HL-60 (cell line): ENCODE results near the gene OOSP3.

Experiments
- DNase-seq, 2 experiments: peaks; one replicate each; pipeline ENCODE4 v3.0.0-alpha.2; 2010 to 2020; ENCODE audit warnings: low read depth in 1 of 2, low spot score in 1 of 2
- H3K27ac ChIP-seq: fragments of 250-450 bp; sonication (Bioruptor Pico); replicated peaks from 2 replicates; pipeline ENCODE4 v1.5.1; 2020; ENCODE audit warnings: mild to moderate bottlenecking, moderate library complexity
- H3K27me3 ChIP-seq: fragments of 250-450 bp; sonication (Bioruptor Pico); 2 replicates; pipeline ENCODE4 v1.5.1; 2021; ENCODE audit warnings: mild to moderate bottlenecking, moderate library complexity; ENCODE audit not compliant: insufficient read depth, poor library complexity, severe bottlenecking
- H3K4me3 ChIP-seq: replicated peaks from 2 replicates; pipeline ENCODE4 v1.5.1; 2011; ENCODE audit warnings: mild to moderate bottlenecking, control low read depth, low read length; ENCODE audit not compliant: insufficient read depth
- CTCF ChIP-seq: IDR thresholded peaks from one replicate; pipeline ENCODE4 v1.5.1; 2011; ENCODE audit warnings: low read length, control low read depth, inconsistent platforms; ENCODE audit not compliant: insufficient read depth
- GABPA ChIP-seq: IDR thresholded peaks from 2 replicates; pipeline ENCODE4 v1.6.1; 2012; ENCODE audit warnings: low read depth
- POLR2AphosphoS5 ChIP-seq: IDR thresholded peaks from 2 replicates; pipeline ENCODE4 v1.6.1; 2012; ENCODE audit warnings: low read depth
- REST ChIP-seq: IDR thresholded peaks from 2 replicates; pipeline ENCODE4 v1.6.1; 2012; ENCODE audit warnings: low read depth; ENCODE audit not compliant: insufficient replicate concordance
- SPI1 ChIP-seq: IDR thresholded peaks from 2 replicates; pipeline ENCODE4 v1.6.1; 2012; ENCODE audit warnings: low read depth, mild to moderate bottlenecking, borderline replicate concordance

OOSP3 gene

DNA sequence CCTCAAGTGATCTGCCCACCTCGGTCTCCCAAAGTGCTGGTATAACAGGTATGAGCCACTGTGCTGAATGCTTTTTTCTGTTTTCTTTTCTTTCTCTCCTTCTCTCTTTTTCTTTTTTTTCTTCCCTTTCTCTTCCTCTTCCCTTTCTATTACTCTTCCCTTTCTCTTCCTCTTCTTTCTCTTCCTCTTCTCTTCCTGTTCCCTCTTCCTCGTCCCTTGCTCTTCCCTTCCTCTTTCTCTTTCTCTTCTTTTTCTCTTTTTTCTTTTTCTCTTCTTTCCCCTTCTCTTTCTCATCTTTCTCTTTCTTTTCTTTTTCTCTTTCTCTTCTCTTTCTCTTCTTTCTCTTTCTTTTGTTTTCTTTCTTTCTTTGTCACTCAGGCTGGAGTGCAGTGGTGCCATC lies 60.9 kb downstream of the OOSP3 start:
- no peak overlapping the region for H3K4me3 ChIP-seq
- H3K27ac ChIP-seq, result no peak overlapping the region
- no peaks in the 10 kb centered on the region for H3K27me3 ChIP-seq
- no peak for DNase-seq
- TF ChIP-seq SPI1, result 0 out of 2 replicates have a peak, but pooled peaks have one; percentile 14
- no peak for TF ChIP-seq GABPA

DNA sequence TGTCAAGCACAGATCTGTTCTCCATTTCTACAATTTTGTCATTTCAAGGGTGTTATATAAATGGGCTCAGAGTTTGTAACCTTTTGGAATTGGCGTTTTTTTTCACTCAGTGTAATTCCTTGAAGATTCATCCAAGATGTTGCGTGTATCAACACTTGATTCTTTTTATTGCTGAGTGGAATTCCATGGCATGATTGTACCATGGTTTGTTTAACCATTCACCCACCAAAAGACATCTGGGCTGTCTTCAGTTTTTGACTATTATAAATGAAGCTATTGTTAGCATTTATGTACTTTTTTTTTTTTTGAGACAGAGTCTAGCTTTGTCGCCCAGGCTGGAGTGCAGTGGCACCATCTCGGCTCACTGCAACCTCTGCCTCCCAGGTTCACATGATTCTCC lies 62.5 kb downstream of the OOSP3 start:
- Histone ChIP-seq H3K4me3 (no peak overlapping the region), H3K27ac (no peak overlapping the region), H3K27me3 (no peaks in the 10 kb centered on the region)
- TF ChIP-seq SPI1 (no peak), POLR2AphosphoS5 (no peak), GABPA (no peak), CTCF (no peak), REST (no peak)
- no peak for DNase-seq

DNA sequence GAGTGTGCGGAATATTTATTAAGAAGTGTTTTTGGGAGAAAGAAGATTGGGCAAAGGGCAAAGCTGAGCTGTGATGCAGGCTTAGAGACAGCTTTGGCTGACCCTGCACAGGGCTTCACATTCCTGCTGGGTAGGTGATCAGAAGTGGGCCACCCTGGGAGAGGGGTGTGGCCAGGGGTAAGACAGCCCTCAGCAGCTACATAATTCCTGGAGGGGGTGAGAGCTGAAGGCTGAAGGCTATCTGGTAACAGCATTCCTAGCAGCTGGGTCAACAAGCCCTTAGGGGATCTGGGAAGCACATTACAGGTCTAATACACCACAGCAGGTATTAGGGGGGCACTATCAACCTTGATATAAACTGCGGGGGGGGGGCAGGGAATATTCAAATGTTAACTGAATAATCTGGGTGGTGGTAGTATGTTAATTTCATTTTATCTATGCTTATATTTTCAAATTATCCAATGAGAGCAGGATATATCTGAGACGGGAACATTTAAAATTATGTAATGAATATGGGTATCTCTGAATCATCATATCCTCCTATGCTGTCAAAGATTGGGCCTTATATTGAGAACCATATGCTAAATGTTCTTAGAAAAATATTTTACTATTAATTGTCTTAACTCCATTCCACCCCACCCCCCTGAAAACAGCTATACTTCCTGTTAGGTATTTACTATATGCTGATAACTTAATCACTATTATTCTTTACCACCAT lies 65.6 kb downstream of the OOSP3 start:
- DNase-seq, result no peak
- TF ChIP-seq SPI1 (no peak), GABPA (no peak), REST (no peak), POLR2AphosphoS5 (no peak), CTCF (no peak)
- no peak overlapping the region for H3K4me3 ChIP-seq
- H3K27ac ChIP-seq, result no peak overlapping the region
- no peaks in the 10 kb centered on the region for H3K27me3 ChIP-seq

GRCh38 chr11:59944720-59945119 lies 66.1 kb downstream of the OOSP3 start:
- H3K27ac ChIP-seq, result no peak overlapping the region
- H3K27me3 ChIP-seq, result no peaks in the 10 kb centered on the region
- no peak for DNase-seq
- H3K4me3 ChIP-seq, result no peak overlapping the region
- no peak for TF ChIP-seq CTCF
- TF ChIP-seq GABPA, result no peak
- no peak for TF ChIP-seq POLR2AphosphoS5
- TF ChIP-seq REST, result no peak
- TF ChIP-seq SPI1, result no peak
